GM12878 (cell line): ENCODE data around the gene NBPF3. TPM values are rescaled to one million over a fixed set of nuclear protein-coding genes. Genes with fewer than 3 reads are reported as not detected.
A peak's percentile ranks its signal among the peaks of the same experiment; 100 is the strongest.

Source experiments
- ATAC-seq: fragments of 200-7000 bp; cut with Tn5 transposase; 3 replicates; pipeline ENCODE4 v1.9.1; 2020; ENCODE audit warnings: mild to moderate bottlenecking, moderate library complexity
- BruUV-seq: library from RNA; stranded (reverse); fragments of 400-500 nt; replicated peaks from 2 replicates; lab custom pipeline; 2021; lab: Mats Ljungman, UMichigan
- CTCF ChIA-PET: fragments of 300-600 bp; sonication (Branson Sonifier 250); formaldehyde crosslinking; extraction: SDS; loops from one replicate; lab custom pipeline; 2021; ENCODE audit warnings: inconsistent platforms; lab: Yijun Ruan, JAX
- POLR2A ChIA-PET: fragments of 350-600 bp; formaldehyde crosslinking; extraction: SDS; loops from one replicate; lab custom pipeline; 2021; ENCODE audit warnings: inconsistent platforms; lab: Charles Lee
- RAD21 ChIA-PET: fragments of 300-600 bp; sonication (Branson Sonifier 250); formaldehyde crosslinking; loops from one replicate; lab custom pipeline; 2023; ENCODE audit warnings: antibody characterized with exemption; ENCODE audit not compliant: unreplicated experiment; lab: Charles Lee
- SMC1A ChIA-PET: fragments of 300-600 bp; sonication (Branson Sonifier 250); formaldehyde crosslinking; loops from one replicate; lab custom pipeline; 2023; ENCODE audit not compliant: unreplicated experiment, uncharacterized antibody; lab: Charles Lee
- DNase-seq: peaks from one replicate; pipeline ENCODE4 v3.0.0-alpha.2; 2011; ENCODE audit warnings: low read depth, low spot score
- FAIRE-seq: peaks from 3 replicates; lab custom pipeline; 2011; peaks lifted over from hg19 to GRCh38; lab: Jason Lieb, UNC
- H2AFZ ChIP-seq: 2 replicates; pipeline ENCODE4 v1.6.0; 2011; ENCODE audit warnings: low read depth, low read length, control low read depth; ENCODE audit not compliant: control insufficient read depth
- H3K27ac ChIP-seq: 2 replicates; pipeline ENCODE4 v1.5.1; 2011; ENCODE audit warnings: control low read depth; ENCODE audit not compliant: control insufficient read depth, insufficient read depth
- H3K27me3 ChIP-seq, 2 experiments: replicated peaks in 1 of 2; 2 replicates each; pipeline versions ENCODE4 v1.6.0 to v1.6.1; 2011; ENCODE audit warnings: low read length in 1 of 2; ENCODE audit not compliant: control insufficient read depth in 2 of 2, insufficient read depth in 2 of 2
- H3K36me3 ChIP-seq, 2 experiments: 2 replicates each; pipeline ENCODE4 v1.5.1; 2011; ENCODE audit warnings: low read length in 1 of 2; ENCODE audit not compliant: control insufficient read depth in 2 of 2, insufficient read depth in 2 of 2
- H3K4me1 ChIP-seq: 2 replicates; pipeline ENCODE4 v1.6.1; 2011; ENCODE audit warnings: mild to moderate bottlenecking, low read length, moderate library complexity, mixed read lengths; ENCODE audit not compliant: control insufficient read depth, insufficient read depth
- H3K4me2 ChIP-seq: 2 replicates; pipeline ENCODE4 v1.6.0; 2011; ENCODE audit warnings: control low read depth; ENCODE audit not compliant: control insufficient read depth, insufficient read depth
- H3K4me3 ChIP-seq: fragments of 200-600 bp; sonication (generic); 2 replicates; pipeline ENCODE4 v1.5.1; 2016
- H3K79me2 ChIP-seq: 2 replicates; pipeline ENCODE4 v1.6.0; 2011; ENCODE audit warnings: low read length; ENCODE audit not compliant: control insufficient read depth, insufficient read depth
- H3K9ac ChIP-seq: 2 replicates; pipeline ENCODE4 v1.8.0; 2011; ENCODE audit warnings: low read length, control low read depth, mixed read lengths; ENCODE audit not compliant: control insufficient read depth, insufficient read depth
- H3K9me3 ChIP-seq: replicated peaks from 3 replicates; pipeline ENCODE4 v1.5.1; 2011; ENCODE audit warnings: mild to moderate bottlenecking, low read length; ENCODE audit not compliant: control insufficient read depth, insufficient read depth
- H4K20me1 ChIP-seq: 2 replicates; pipeline ENCODE4 v1.6.0; 2011; ENCODE audit not compliant: control insufficient read depth, insufficient read depth
- BHLHE40 ChIP-seq, 2 experiments: fragments of 450-650 bp in 1 of 2; IDR thresholded peaks; 2 replicates each; pipeline ENCODE4 v1.6.1; 2011 to 2017; ENCODE audit warnings: low read depth in 2 of 2, borderline replicate concordance in 1 of 2, improper control_type of control experiment in 1 of 2, low read length in 1 of 2, mild to moderate bottlenecking in 1 of 2
- DPF2 ChIP-seq: fragments of 450-650 bp; IDR thresholded peaks from 2 replicates; pipeline ENCODE4 v1.6.1; 2017; ENCODE audit warnings: mild to moderate bottlenecking
- GATAD2B ChIP-seq: fragments of 450-650 bp; conservative IDR thresholded peaks from 2 replicates; pipeline ENCODE4 v1.6.1; 2017; ENCODE audit warnings: low read depth, mild to moderate bottlenecking, moderate library complexity
- IKZF2 ChIP-seq, 2 experiments: fragments of 450-650 bp; IDR thresholded peaks; 2 replicates each; pipeline ENCODE4 v1.6.1; 2017; ENCODE audit warnings: mild to moderate bottlenecking in 2 of 2, moderate library complexity in 2 of 2
- MTA2 ChIP-seq: fragments of 450-650 bp; IDR thresholded peaks from 2 replicates; pipeline ENCODE4 v1.6.1; 2016; ENCODE audit warnings: low read depth, mild to moderate bottlenecking, moderate library complexity
- NR2C1 ChIP-seq: fragments of 450-650 bp; IDR thresholded peaks from 2 replicates; pipeline ENCODE4 v1.6.1; 2017; ENCODE audit warnings: antibody characterized with exemption, mild to moderate bottlenecking, moderate library complexity
- NR2F1 ChIP-seq: fragments of 450-650 bp; conservative IDR thresholded peaks from 2 replicates; pipeline ENCODE4 v1.6.1; 2017; ENCODE audit warnings: mild to moderate bottlenecking
- PAX5 ChIP-seq: IDR thresholded peaks from 2 replicates; pipeline ENCODE4 v1.6.1; 2011; ENCODE audit warnings: low read depth, low read length, borderline replicate concordance
- REST ChIP-seq: IDR thresholded peaks from 2 replicates; pipeline ENCODE4 v1.6.1; 2012; ENCODE audit warnings: mild to moderate bottlenecking, low read depth, low read length
- RUNX3 ChIP-seq: IDR thresholded peaks from 2 replicates; pipeline ENCODE4 v1.6.1; 2012; ENCODE audit warnings: low read length, inconsistent platforms
- SIX5 ChIP-seq: IDR thresholded peaks from 2 replicates; pipeline ENCODE4 v1.6.1; 2011; ENCODE audit warnings: mild to moderate bottlenecking, low read depth, low read length, moderate library complexity; ENCODE audit not compliant: severe bottlenecking
- TBL1XR1 ChIP-seq: IDR thresholded peaks from 2 replicates; pipeline ENCODE4 v1.6.1; 2012; ENCODE audit warnings: low read depth, low read length, improper control_type of control experiment
- YY1 ChIP-seq: IDR thresholded peaks from 2 replicates; pipeline ENCODE4 v1.6.1; 2011; ENCODE audit warnings: low read depth, mild to moderate bottlenecking, low read length
- ZNF217 ChIP-seq: fragments of 450-650 bp; IDR thresholded peaks from 2 replicates; pipeline ENCODE4 v1.6.1; 2017; ENCODE audit warnings: antibody characterized with exemption, mild to moderate bottlenecking
- WGBS: methylation state at CpG from one replicate; pipeline ENCODE4 v1.1.6; 2016; ENCODE audit warnings: low lambda C conversion rate; ENCODE audit not compliant: insufficient replicate concordance, insufficient coverage; ENCODE audit errors: missing lambda C conversion rate; 5-methylcytosine and 5-hydroxymethylcytosine counted together
- in situ Hi-C: fragments of 300-500 bp; cut with MboI; formaldehyde crosslinking; loops from 9 replicates; pipeline ENCODE4 v1.14.3; 2018; ENCODE audit warnings: mixed read lengths
- intact Hi-C: fragments of 100-400 bp; cut with micrococcal nuclease; formaldehyde crosslinking; loops from one replicate; pipeline ENCODE4 v1.14.2; 2022; ENCODE audit not compliant: unreplicated experiment
- polyA plus RNA-seq, 11 experiments: library from polyadenylated mRNA; depleted of rRNA in 4 of 11; unstranded in 6 of 11; stranded (reverse) in 5 of 11; fragments of >200 nt; fragmentation: Nextera tagmentation in 4 of 11; fragmentation: Illumina TruSeq in 1 of 11; extraction: Ambion mirVana in 4 of 11; extraction: Trizol in 1 of 11; gene quantifications; 1 replicate in 1 of 11; 2 replicates in 10 of 11; pipeline versions ENCODE4 v1.2.1 to v1.2.3, GENCODE V29; 2011 to 2016; ENCODE audit warnings: inconsistent platforms in 2 of 11, missing spikeins in 2 of 11, low read depth in 1 of 11
- total RNA-seq, 4 experiments: library from RNA; depleted of rRNA in 3 of 4; stranded (reverse); fragments of >200 nt in 3 of 4; fragmentation: Illumina TruSeq in 1 of 4; extraction: Trizol in 1 of 4; gene quantifications; 2 replicates each; pipeline versions ENCODE4 v1.2.1 to v1.2.3, GENCODE V29; 2013 to 2021
- TF ChIP-seq, protein P1 (sequence below): IDR thresholded peaks from 2 replicates; pipeline ENCODE4 v1.6.1; 2011; ENCODE audit warnings: mild to moderate bottlenecking, low read depth, low read length, moderate library complexity; ENCODE audit not compliant: insufficient replicate concordance
- TF ChIP-seq, protein P2 (sequence below): fragments of 450-650 bp; IDR thresholded peaks from 2 replicates; pipeline ENCODE4 v1.6.1; 2017; ENCODE audit warnings: mild to moderate bottlenecking, moderate library complexity

NBPF3 gene
- total and polyA plus RNA-seq, 10 of the 15 experiments (the other 5 are each of a cell fraction or from before 2014, with no cell fraction given), result 0.56 to 4.4 (median 2.7) TPM

DNA sequence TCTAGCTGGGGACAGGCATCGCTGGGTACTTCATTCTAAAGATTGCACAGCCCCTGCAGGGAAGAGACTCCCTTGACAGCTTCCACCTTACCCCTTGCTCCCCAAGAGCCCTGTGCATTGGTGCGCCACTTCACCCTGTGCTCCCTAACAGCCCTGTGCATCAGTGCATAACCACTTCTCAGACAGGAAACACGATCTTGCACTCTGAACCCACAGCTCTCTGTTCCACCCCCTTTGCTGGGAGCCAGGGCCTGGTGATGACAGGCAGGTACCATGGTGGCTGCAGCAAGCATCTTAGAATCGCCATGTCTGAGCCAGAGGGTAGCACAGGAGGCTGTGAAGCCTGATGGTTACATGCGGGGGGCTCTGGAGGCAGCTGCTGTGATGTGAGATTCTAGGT lies 74.3 kb downstream of the NBPF3 start:
- Histone ChIP-seq H3K4me3 (no peak overlapping the region), H3K9ac (no peak overlapping the region), H2AFZ (no peak overlapping the region), H3K4me2 (no peak overlapping the region), H4K20me1 (no peaks in the 10 kb centered on the region), H3K79me2 (no peaks in the 10 kb centered on the region), H3K4me1 (peaks cover 22% of the 10 kb centered on the region), H3K9me3 (no peaks in the 10 kb centered on the region), H3K27ac (no peak overlapping the region), H3K27me3 (peaks cover 0 to 3% of the 10 kb centered on the region in 2 experiments; a peak in 3 of 4 replicates), H3K36me3 (no peaks in the 10 kb centered on the region)
- DNase-seq (peak; percentile 56), ATAC-seq (peak; percentile 93), FAIRE-seq (peak; percentile 56)
- BruUV-seq, result no TSS peak
- ChIA-PET RAD21 (interaction anchor here (1.0 to 9.8 kb wide), 3 partner anchors 13 to 169 kb away, joined by 3 to 109 read pairs (median 4); no protein-coding TSS in a partner anchor), CTCF (interaction anchor here (0.6 to 14.7 kb wide), 6 partner anchors 10 to 1632 kb away, joined by 3 to 327 read pairs (median 3); partner anchors contain the start of gene OTUD3), POLR2A (interaction anchor here (0.6 to 2.2 kb wide), 3 partner anchors 12 to 498 kb away, joined by 3 to 6 read pairs (median 4); no protein-coding TSS in a partner anchor), SMC1A (interaction anchor here (18.6 kb wide), 1 partner anchor 15 kb away, joined by 326 read pairs; no protein-coding TSS in a partner anchor)
- intact Hi-C loops, result loop anchor here (5.0 to 10.0 kb wide), 2 partner anchors 73 to 141 kb away; no protein-coding TSS in a partner anchor
- 5% methylated on average over 5 of the region's 5 CpGs for WGBS
- in situ Hi-C loops, result no loop called here
- TF ChIP-seq SIX5, result no peak
- no peak for TF ChIP-seq TBL1XR1
- peak; percentile 43 to 52; a peak in 2 of 4 replicates for TF ChIP-seq IKZF2 (IDR thresholded peaks at IDR 0.05)
- TF ChIP-seq GATAD2B, result 0 out of 2 replicates have a peak, but pooled peaks have one; percentile 35
- TF ChIP-seq NR2C1, result peak; percentile 70
- 0 out of 2 replicates have a peak, but pooled peaks have one; percentile 48 for TF ChIP-seq DPF2
- no peak for TF ChIP-seq REST
- TF ChIP-seq BHLHE40 (IDR thresholded peaks at IDR 0.05; ENCODE audit: borderline replicate concordance in 1 of 2, low read depth in 2 of 2, low read length in 1 of 2), result peak in 1 of 2 experiments; percentile 49; a peak in 1 of 4 replicates
- peak; percentile 49; the same call in 1 of the 2 replicates for TF ChIP-seq MTA2
- peak; percentile 95 for TF ChIP-seq PAX5
- no peak for TF ChIP-seq YY1
- TF ChIP-seq, protein P1, sequence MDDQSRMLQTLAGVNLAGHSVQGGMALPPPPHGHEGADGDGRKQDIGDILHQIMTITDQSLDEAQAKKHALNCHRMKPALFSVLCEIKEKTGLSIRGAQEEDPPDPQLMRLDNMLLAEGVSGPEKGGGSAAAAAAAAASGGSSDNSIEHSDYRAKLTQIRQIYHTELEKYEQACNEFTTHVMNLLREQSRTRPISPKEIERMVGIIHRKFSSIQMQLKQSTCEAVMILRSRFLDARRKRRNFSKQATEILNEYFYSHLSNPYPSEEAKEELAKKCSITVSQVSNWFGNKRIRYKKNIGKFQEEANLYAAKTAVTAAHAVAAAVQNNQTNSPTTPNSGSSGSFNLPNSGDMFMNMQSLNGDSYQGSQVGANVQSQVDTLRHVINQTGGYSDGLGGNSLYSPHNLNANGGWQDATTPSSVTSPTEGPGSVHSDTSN, result peak; percentile 30
- TF ChIP-seq, protein P2, sequence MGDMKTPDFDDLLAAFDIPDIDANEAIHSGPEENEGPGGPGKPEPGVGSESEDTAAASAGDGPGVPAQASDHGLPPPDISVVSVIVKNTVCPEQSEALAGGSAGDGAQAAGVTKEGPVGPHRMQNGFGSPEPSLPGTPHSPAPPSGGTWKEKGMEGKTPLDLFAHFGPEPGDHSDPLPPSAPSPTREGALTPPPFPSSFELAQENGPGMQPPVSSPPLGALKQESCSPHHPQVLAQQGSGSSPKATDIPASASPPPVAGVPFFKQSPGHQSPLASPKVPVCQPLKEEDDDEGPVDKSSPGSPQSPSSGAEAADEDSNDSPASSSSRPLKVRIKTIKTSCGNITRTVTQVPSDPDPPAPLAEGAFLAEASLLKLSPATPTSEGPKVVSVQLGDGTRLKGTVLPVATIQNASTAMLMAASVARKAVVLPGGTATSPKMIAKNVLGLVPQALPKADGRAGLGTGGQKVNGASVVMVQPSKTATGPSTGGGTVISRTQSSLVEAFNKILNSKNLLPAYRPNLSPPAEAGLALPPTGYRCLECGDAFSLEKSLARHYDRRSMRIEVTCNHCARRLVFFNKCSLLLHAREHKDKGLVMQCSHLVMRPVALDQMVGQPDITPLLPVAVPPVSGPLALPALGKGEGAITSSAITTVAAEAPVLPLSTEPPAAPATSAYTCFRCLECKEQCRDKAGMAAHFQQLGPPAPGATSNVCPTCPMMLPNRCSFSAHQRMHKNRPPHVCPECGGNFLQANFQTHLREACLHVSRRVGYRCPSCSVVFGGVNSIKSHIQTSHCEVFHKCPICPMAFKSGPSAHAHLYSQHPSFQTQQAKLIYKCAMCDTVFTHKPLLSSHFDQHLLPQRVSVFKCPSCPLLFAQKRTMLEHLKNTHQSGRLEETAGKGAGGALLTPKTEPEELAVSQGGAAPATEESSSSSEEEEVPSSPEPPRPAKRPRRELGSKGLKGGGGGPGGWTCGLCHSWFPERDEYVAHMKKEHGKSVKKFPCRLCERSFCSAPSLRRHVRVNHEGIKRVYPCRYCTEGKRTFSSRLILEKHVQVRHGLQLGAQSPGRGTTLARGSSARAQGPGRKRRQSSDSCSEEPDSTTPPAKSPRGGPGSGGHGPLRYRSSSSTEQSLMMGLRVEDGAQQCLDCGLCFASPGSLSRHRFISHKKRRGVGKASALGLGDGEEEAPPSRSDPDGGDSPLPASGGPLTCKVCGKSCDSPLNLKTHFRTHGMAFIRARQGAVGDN, result peak; percentile 47
- peak; percentile 41 for TF ChIP-seq RUNX3
- TF ChIP-seq NR2F1, result peak; percentile 79
- 0 out of 2 replicates have a peak, but pooled peaks have one; percentile 17 for TF ChIP-seq ZNF217
